Mesothelial cell of epicardium (in vitro differentiated cells): ENCODE data around the gene PPP1CC. TPM values are rescaled to one million over a fixed set of nuclear protein-coding genes. Genes with fewer than 3 reads are reported as not detected.

Source experiments
- DNase-seq, 2 experiments: peaks; one replicate each; pipeline ENCODE4 v3.0.0; 2021; ENCODE audit warnings: low spot score in 2 of 2; ENCODE audit not compliant: unreplicated experiment in 2 of 2
- H3K27ac Mint-ChIP-seq: 2 replicates; pipeline ENCODE4 v1.8.0; 2021; ENCODE audit warnings: mixed read lengths
- H3K27me3 Mint-ChIP-seq: 2 replicates; pipeline ENCODE4 v1.8.0; 2021; ENCODE audit warnings: low read depth, mixed read lengths
- H3K36me3 Mint-ChIP-seq: 2 replicates; pipeline ENCODE4 v1.8.0; 2021; ENCODE audit warnings: mixed read lengths
- H3K4me1 Mint-ChIP-seq: 2 replicates; pipeline ENCODE4 v1.8.0; 2021; ENCODE audit warnings: mixed read lengths
- H3K4me3 Mint-ChIP-seq: 2 replicates; pipeline ENCODE4 v1.8.0; 2021; ENCODE audit warnings: mild to moderate bottlenecking, moderate library complexity, mixed read lengths
- H3K9me3 Mint-ChIP-seq: 2 replicates; pipeline ENCODE4 v1.8.0; 2021; ENCODE audit warnings: mixed read lengths
- total RNA-seq: library from RNA; stranded (reverse); gene quantifications from 3 replicates; pipeline ENCODE4 v1.2.1, GENCODE V29; 2021
- TF ChIP-seq, protein P1 (sequence below): fragments of 200-600 bp; sonication (generic); IDR thresholded peaks from one replicate; pipeline ENCODE4 v1.5.0; 2021; ENCODE audit warnings: antibody characterized with exemption; ENCODE audit not compliant: unreplicated experiment

PPP1CC gene
- 147 to 156 TPM (median 150 TPM) in 3 replicates for total RNA-seq

DNA sequence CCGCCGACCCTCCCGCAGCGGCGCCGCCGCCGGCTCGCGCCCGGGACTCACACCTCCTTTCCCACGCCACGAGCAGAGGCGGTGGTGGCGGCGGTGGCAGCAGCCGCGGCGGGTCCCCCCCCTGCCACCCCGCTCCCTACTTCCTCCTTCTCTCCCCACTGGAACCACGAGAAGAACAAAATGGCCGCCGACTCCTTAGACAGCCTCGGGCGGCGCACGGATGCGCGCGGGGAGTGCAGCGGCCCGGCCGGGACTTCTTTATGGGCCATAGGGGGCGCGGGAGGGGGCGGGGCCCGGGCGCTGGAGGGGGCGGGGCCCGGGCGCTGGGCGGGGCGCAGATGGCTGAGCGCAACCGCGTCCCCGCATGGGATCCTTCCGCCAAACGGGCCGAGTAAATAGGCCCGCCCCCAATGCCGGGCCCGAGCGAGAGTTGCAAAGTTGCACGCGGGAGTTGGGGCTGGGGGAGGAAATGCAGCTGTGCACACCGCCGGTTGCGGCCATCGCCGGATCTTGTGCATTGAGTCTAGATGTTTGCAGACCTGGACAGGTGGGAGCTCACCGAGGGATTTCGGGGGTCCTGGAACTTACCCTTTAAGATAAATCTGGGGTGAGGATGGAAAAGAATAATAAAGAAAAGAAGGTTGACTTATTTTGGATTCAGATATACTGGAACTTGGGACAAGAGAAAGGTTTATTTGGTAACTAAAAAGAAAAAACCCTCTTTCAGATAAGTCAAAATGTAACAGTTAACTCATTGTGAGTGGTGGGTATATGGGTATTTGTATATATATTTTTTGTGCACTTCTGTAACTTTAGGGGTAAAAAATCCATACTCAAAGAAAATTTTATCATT, at the start of gene PPP1CC:
Gene PPP1CC (minus strand): TSS at position 174 of the 853 bp plus-strand sequence. CDS start 184 bp downstream, outside the sequence.
- Mint-ChIP-seq H3K27me3 (no peaks in the 10 kb centered on the region), H3K27ac (peak within 1 kb of the TSS; percentile 98), H3K4me1 (peaks cover 51% of the 10 kb centered on the region), H3K9me3 (no peaks in the 10 kb centered on the region), H3K4me3 (peak within 1 kb of the TSS; percentile 100), H3K36me3 (peaks cover 1% of the 10 kb centered on the region)
- peak; percentile 92 to 94 for DNase-seq
- TF ChIP-seq, protein P1, sequence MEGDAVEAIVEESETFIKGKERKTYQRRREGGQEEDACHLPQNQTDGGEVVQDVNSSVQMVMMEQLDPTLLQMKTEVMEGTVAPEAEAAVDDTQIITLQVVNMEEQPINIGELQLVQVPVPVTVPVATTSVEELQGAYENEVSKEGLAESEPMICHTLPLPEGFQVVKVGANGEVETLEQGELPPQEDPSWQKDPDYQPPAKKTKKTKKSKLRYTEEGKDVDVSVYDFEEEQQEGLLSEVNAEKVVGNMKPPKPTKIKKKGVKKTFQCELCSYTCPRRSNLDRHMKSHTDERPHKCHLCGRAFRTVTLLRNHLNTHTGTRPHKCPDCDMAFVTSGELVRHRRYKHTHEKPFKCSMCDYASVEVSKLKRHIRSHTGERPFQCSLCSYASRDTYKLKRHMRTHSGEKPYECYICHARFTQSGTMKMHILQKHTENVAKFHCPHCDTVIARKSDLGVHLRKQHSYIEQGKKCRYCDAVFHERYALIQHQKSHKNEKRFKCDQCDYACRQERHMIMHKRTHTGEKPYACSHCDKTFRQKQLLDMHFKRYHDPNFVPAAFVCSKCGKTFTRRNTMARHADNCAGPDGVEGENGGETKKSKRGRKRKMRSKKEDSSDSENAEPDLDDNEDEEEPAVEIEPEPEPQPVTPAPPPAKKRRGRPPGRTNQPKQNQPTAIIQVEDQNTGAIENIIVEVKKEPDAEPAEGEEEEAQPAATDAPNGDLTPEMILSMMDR, result no peak

- DNase-seq, result no peak
- Mint-ChIP-seq H3K27me3 (no peaks in the 10 kb centered on the region), H3K36me3 (no peaks in the 10 kb centered on the region), H3K9me3 (no peaks in the 10 kb centered on the region), H3K4me1 (no peaks in the 10 kb centered on the region), H3K27ac (no peak overlapping the region), H3K4me3 (no peak overlapping the region)
- TF ChIP-seq, protein P1, result no peak
These were observed 48.9 kb upstream of the PPP1CC start for GRCh38 chr12:110791589-110791988.

GRCh38 chr12:110790301-110790700, 47.6 kb upstream of the PPP1CC start:
- H3K36me3 Mint-ChIP-seq, result no peaks in the 10 kb centered on the region
- no peaks in the 10 kb centered on the region for H3K4me1 Mint-ChIP-seq
- TF ChIP-seq, protein P1, result no peak
- H3K4me3 Mint-ChIP-seq, result no peak overlapping the region
- DNase-seq, result no peak
- no peaks in the 10 kb centered on the region for H3K27me3 Mint-ChIP-seq
- H3K9me3 Mint-ChIP-seq, result no peaks in the 10 kb centered on the region
- H3K27ac Mint-ChIP-seq, result no peak overlapping the region

- H3K9me3 Mint-ChIP-seq, result no peaks in the 10 kb centered on the region
- H3K4me1 Mint-ChIP-seq, result no peaks in the 10 kb centered on the region
- H3K36me3 Mint-ChIP-seq, result no peaks in the 10 kb centered on the region
- H3K27me3 Mint-ChIP-seq, result peaks cover 5% of the 10 kb centered on the region
- no peak for DNase-seq
- no peak overlapping the region for H3K27ac Mint-ChIP-seq
- TF ChIP-seq, protein P1, result no peak
- no peak overlapping the region for H3K4me3 Mint-ChIP-seq
These were observed 43.3 kb upstream of the PPP1CC start for GRCh38 chr12:110786012-110786411.

DNA sequence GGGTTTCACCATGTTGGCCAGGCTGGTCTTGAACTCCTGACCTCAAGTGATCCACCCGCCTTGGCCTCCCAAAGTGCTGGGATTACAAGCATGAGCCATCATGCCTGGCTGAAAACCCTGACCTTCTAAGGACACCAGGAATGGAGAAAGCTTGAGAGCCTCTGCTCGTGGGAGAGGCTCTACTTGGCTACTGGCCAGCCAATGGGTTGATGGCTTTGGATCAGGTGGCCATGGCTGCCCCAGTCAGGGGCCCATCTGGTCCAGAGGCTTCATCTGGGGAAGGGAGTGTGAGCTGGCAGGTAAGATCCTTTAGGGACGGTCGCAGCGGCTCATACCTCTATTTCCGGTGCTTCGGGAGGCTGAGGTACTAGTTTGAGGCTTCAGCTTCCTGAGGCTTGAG, 42.5 kb upstream of the PPP1CC start:
- H3K4me3 Mint-ChIP-seq, result no peak overlapping the region
- H3K9me3 Mint-ChIP-seq, result no peaks in the 10 kb centered on the region
- TF ChIP-seq, protein P1, result no peak
- DNase-seq, result no peak
- peaks cover 7% of the 10 kb centered on the region for H3K27me3 Mint-ChIP-seq
- no peaks in the 10 kb centered on the region for H3K4me1 Mint-ChIP-seq
- no peaks in the 10 kb centered on the region for H3K36me3 Mint-ChIP-seq
- H3K27ac Mint-ChIP-seq, result no peak overlapping the region
